HL-60 (cell line): ENCODE results near the gene GSN.

Experiments
- DNase-seq, 2 experiments: peaks; one replicate each; pipeline ENCODE4 v3.0.0-alpha.2; 2010 to 2020; ENCODE audit warnings: low read depth in 1 of 2, low spot score in 1 of 2
- H3K27ac ChIP-seq: fragments of 250-450 bp; sonication (Bioruptor Pico); replicated peaks from 2 replicates; pipeline ENCODE4 v1.5.1; 2020; ENCODE audit warnings: mild to moderate bottlenecking, moderate library complexity
- H3K27me3 ChIP-seq: fragments of 250-450 bp; sonication (Bioruptor Pico); 2 replicates; pipeline ENCODE4 v1.5.1; 2021; ENCODE audit warnings: mild to moderate bottlenecking, moderate library complexity; ENCODE audit not compliant: insufficient read depth, poor library complexity, severe bottlenecking
- H3K4me3 ChIP-seq: replicated peaks from 2 replicates; pipeline ENCODE4 v1.5.1; 2011; ENCODE audit warnings: mild to moderate bottlenecking, control low read depth, low read length; ENCODE audit not compliant: insufficient read depth
- GABPA ChIP-seq: IDR thresholded peaks from 2 replicates; pipeline ENCODE4 v1.6.1; 2012; ENCODE audit warnings: low read depth
- POLR2AphosphoS5 ChIP-seq: IDR thresholded peaks from 2 replicates; pipeline ENCODE4 v1.6.1; 2012; ENCODE audit warnings: low read depth
- SPI1 ChIP-seq: IDR thresholded peaks from 2 replicates; pipeline ENCODE4 v1.6.1; 2012; ENCODE audit warnings: low read depth, mild to moderate bottlenecking, borderline replicate concordance
- TF ChIP-seq, protein P1 (sequence below): IDR thresholded peaks from 2 replicates; pipeline ENCODE4 v1.6.1; 2012; ENCODE audit warnings: low read depth; ENCODE audit not compliant: insufficient replicate concordance
- TF ChIP-seq, protein P2 (sequence below): IDR thresholded peaks from one replicate; pipeline ENCODE4 v1.5.1; 2011; ENCODE audit warnings: low read length, control low read depth, inconsistent platforms; ENCODE audit not compliant: insufficient read depth

Gene GSN

DNA sequence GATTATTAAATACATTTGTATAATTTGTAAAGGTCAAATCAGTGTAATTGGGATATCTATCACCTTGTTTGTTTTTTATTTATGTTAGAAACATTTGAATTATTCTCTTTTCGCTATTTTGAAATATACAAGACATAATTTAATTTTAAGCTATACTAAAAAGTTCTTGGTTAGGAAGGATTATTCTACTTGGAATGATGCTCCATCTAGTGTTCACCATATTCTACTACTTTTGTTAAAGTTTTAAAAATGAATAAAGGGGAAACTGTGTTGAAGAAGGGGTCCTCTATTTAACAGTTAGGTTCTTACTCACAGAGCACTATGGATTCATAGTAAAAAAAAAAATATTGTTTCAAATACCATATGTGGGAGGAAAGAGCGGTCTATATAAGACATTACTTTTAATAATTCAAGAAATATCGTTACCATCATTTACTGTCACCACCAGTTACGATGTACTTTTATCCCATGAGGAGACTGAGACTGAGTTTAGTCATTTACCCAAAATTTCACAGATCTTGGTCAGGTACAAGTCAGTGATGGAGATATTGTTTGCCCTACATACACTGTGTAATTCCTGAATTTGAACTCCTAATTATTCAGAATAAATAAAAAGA, 108.4 kb downstream of the GSN start:
- no peak overlapping the region for H3K27ac ChIP-seq
- TF ChIP-seq POLR2AphosphoS5 (no peak), GABPA (no peak), SPI1 (no peak)
- TF ChIP-seq, protein P1, sequence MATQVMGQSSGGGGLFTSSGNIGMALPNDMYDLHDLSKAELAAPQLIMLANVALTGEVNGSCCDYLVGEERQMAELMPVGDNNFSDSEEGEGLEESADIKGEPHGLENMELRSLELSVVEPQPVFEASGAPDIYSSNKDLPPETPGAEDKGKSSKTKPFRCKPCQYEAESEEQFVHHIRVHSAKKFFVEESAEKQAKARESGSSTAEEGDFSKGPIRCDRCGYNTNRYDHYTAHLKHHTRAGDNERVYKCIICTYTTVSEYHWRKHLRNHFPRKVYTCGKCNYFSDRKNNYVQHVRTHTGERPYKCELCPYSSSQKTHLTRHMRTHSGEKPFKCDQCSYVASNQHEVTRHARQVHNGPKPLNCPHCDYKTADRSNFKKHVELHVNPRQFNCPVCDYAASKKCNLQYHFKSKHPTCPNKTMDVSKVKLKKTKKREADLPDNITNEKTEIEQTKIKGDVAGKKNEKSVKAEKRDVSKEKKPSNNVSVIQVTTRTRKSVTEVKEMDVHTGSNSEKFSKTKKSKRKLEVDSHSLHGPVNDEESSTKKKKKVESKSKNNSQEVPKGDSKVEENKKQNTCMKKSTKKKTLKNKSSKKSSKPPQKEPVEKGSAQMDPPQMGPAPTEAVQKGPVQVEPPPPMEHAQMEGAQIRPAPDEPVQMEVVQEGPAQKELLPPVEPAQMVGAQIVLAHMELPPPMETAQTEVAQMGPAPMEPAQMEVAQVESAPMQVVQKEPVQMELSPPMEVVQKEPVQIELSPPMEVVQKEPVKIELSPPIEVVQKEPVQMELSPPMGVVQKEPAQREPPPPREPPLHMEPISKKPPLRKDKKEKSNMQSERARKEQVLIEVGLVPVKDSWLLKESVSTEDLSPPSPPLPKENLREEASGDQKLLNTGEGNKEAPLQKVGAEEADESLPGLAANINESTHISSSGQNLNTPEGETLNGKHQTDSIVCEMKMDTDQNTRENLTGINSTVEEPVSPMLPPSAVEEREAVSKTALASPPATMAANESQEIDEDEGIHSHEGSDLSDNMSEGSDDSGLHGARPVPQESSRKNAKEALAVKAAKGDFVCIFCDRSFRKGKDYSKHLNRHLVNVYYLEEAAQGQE, result no peak
- TF ChIP-seq, protein P2, sequence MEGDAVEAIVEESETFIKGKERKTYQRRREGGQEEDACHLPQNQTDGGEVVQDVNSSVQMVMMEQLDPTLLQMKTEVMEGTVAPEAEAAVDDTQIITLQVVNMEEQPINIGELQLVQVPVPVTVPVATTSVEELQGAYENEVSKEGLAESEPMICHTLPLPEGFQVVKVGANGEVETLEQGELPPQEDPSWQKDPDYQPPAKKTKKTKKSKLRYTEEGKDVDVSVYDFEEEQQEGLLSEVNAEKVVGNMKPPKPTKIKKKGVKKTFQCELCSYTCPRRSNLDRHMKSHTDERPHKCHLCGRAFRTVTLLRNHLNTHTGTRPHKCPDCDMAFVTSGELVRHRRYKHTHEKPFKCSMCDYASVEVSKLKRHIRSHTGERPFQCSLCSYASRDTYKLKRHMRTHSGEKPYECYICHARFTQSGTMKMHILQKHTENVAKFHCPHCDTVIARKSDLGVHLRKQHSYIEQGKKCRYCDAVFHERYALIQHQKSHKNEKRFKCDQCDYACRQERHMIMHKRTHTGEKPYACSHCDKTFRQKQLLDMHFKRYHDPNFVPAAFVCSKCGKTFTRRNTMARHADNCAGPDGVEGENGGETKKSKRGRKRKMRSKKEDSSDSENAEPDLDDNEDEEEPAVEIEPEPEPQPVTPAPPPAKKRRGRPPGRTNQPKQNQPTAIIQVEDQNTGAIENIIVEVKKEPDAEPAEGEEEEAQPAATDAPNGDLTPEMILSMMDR, result no peak
- DNase-seq, result no peak
- H3K27me3 ChIP-seq, result no peaks in the 10 kb centered on the region
- H3K4me3 ChIP-seq, result no peak overlapping the region

GRCh38 chr9:121380846-121381245, 112.9 kb downstream of the GSN start:
- no peak overlapping the region for H3K27ac ChIP-seq
- TF ChIP-seq GABPA (no peak), SPI1 (no peak), POLR2AphosphoS5 (no peak)
- TF ChIP-seq, protein P2, result no peak
- TF ChIP-seq, protein P1, result no peak
- no peak for DNase-seq
- no peaks in the 10 kb centered on the region for H3K27me3 ChIP-seq
- H3K4me3 ChIP-seq, result no peak overlapping the region
